H1 (cell line): ENCODE results near the gene TGFBR2. TPM values are rescaled to one million over a fixed set of nuclear protein-coding genes. Genes with fewer than 3 reads are reported as not detected.

Experiments used
- FOSL1 ChIP-seq: IDR thresholded peaks from 2 replicates; pipeline ENCODE4 v1.6.1; 2011; ENCODE audit warnings: mild to moderate bottlenecking, low read depth, low read length, moderate library complexity; ENCODE audit not compliant: insufficient read depth
- SAP30 ChIP-seq: fragments of 300-600 bp; sonication (generic); IDR thresholded peaks from 2 replicates; pipeline ENCODE4 v1.7.1; 2012; ENCODE audit warnings: low read length, moderate library complexity, mild to moderate bottlenecking, inconsistent platforms; ENCODE audit not compliant: insufficient read depth, insufficient replicate concordance
- polyA plus RNA-seq, 7 experiments: library from polyadenylated mRNA; depleted of rRNA in 3 of 7; stranded (reverse) in 5 of 7; unstranded in 2 of 7; fragments of >200 nt in 5 of 7; fragments of 200-250 nt in 2 of 7; gene quantifications; 1 replicate in 5 of 7; 2 replicates in 1 of 7; 4 replicates in 1 of 7; pipeline versions ENCODE4 v1.2.1 to v1.2.3, GENCODE V29; 2011 to 2013; ENCODE audit warnings: missing spikeins in 2 of 7, mixed read lengths in 2 of 7
- total RNA-seq: library from RNA; stranded (reverse); fragmentation: NEBNext Ultra II Directional; extraction: Animal tissue kit (Norgen Biotek cat#: 25700); gene quantifications from 2 replicates; pipeline ENCODE4 v1.2.1, GENCODE V29; 2021

The TGFBR2 gene
- total and polyA plus RNA-seq, 2 of the 8 experiments (the other 6 are each of a cell fraction or from before 2014, with no cell fraction given): 4.2 to 7.4 TPM

DNA sequence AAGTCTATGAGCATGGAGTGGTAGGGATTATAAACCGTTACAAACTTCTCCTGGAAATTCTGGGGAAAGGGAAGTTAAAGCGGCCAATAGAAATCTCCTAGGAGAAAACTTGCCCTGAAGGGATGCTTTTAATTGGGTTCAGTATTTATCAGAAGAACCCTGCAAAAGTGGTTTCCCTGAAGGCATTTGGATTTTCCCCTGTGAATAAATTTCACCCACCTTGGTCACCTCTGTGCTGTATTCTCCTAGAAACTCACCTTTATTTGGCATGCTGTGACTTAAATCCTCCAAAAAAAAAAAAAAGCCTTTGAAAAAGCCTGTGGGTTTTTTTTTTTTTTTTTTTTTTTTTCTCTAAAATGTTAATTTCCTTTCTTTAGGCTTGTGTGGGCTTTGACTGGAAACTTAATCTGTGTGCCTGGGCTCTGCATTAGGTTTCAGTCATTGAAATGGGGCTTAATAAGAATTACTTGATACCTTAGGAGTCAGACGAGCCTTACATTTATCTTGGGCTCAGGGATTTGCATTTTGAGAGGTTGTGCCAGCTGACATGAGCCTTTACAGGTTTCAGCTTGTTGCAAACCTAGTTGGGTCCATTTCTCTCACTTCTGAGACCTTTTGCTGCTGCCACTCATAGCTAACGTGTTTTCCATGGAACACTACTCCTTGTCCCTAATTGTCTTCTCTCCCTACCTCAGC lies 22.0 kb downstream of the TGFBR2 start (continued):
- no peak for TF ChIP-seq SAP30
- TF ChIP-seq FOSL1: no peak
- TF ChIP-seq, all 59 proteins: peak for 0
